Lung (tissue), 12 donors: ENCODE measurements around the gene SNTG2. TPM values are rescaled to one million over a fixed set of nuclear protein-coding genes. Genes with fewer than 3 reads are reported as not detected.
A peak's percentile ranks its signal among the peaks of the same experiment; 100 is the strongest.

Source experiments
- ATAC-seq: fragments of 200-7000 bp; cut with Tn5 transposase; one replicate; pipeline ENCODE4 v1.9.1; 2020; ENCODE audit warnings: moderate number of reproducible peaks; ENCODE audit not compliant: insufficient read depth, low FRiP score
- DNase-seq, 3 donors: peaks; one replicate each; pipeline ENCODE4 v3.0.0-alpha.2; 2013 to 2017
- H3K27ac ChIP-seq, 2 donors: one replicate each; pipeline ENCODE4 v1.5.1; 2013; ENCODE audit warnings: mild to moderate bottlenecking in 2 of 2, moderate library complexity in 2 of 2, control low read depth in 1 of 2, inconsistent platforms in 1 of 2, low read depth in 1 of 2, low read length in 1 of 2
- H3K27me3 ChIP-seq, 3 donors: one replicate each; pipeline ENCODE4 v1.5.1; 2013; ENCODE audit warnings: low read length in 2 of 3; ENCODE audit not compliant: control insufficient read depth in 3 of 3, insufficient read depth in 3 of 3
- H3K36me3 ChIP-seq, 4 donors: one replicate each; pipeline ENCODE4 v1.5.1; 2013; ENCODE audit warnings: low read length in 4 of 4, mild to moderate bottlenecking in 1 of 4, moderate library complexity in 1 of 4; ENCODE audit not compliant: control insufficient read depth in 4 of 4, insufficient read depth in 4 of 4
- H3K4me1 ChIP-seq, 5 donors: one replicate each; pipeline ENCODE4 v1.5.1; 2013; ENCODE audit warnings: low read length in 5 of 5, mild to moderate bottlenecking in 2 of 5, moderate library complexity in 1 of 5; ENCODE audit not compliant: control insufficient read depth in 5 of 5, insufficient read depth in 5 of 5
- H3K4me3 ChIP-seq: one replicate; pipeline ENCODE4 v1.5.1; 2013; ENCODE audit warnings: mild to moderate bottlenecking, control low read depth, moderate library complexity
- H3K9ac ChIP-seq, 2 donors: one replicate each; pipeline ENCODE4 v1.5.1; 2013; ENCODE audit warnings: low read length in 2 of 2, control low read depth in 1 of 2; ENCODE audit not compliant: insufficient read depth in 1 of 2
- H3K9me3 ChIP-seq, 4 donors: one replicate each; pipeline ENCODE4 v1.5.1; 2013; ENCODE audit warnings: low read length in 3 of 4, mild to moderate bottlenecking in 1 of 4, moderate library complexity in 1 of 4; ENCODE audit not compliant: control insufficient read depth in 4 of 4, insufficient read depth in 3 of 4
- WGBS, 2 donors: extraction: QIAGEN DNeasy Blood & Tissue Kit; methylation state at CpG; one replicate each; pipeline ENCODE4 v1.1.7; 2013; 5-methylcytosine and 5-hydroxymethylcytosine counted together
- polyA plus RNA-seq, 2 donors: library from polyadenylated mRNA; stranded (reverse); fragments of 200-250 nt; gene quantifications; one replicate each; pipeline ENCODE4 v1.2.1, GENCODE V29; 2013
- total RNA-seq, 2 donors: library from RNA; depleted of rRNA in 1 of 2; stranded (reverse); fragments of >200 nt in 1 of 2; gene quantifications; one replicate each; pipeline ENCODE4 v1.2.1, GENCODE V29; 2014 to 2021
- TF ChIP-seq, protein P1 (sequence below): IDR thresholded peaks from 2 replicates; pipeline ENCODE4 v1.5.1; 2012; ENCODE audit warnings: mild to moderate bottlenecking; ENCODE audit errors: control extremely low read depth, extremely low read depth
- donor health status: control.
- donor health status: control.
- donor health status: Bipolar disorder and iron deficiency.
- donor health status: healthy.
- donor health status: DM: yes; HTN: yes; CAD: no.

SNTG2 gene
- total and polyA plus RNA-seq, 4 donors = 0.31 to 1.8 (median 1.2) TPM

DNA sequence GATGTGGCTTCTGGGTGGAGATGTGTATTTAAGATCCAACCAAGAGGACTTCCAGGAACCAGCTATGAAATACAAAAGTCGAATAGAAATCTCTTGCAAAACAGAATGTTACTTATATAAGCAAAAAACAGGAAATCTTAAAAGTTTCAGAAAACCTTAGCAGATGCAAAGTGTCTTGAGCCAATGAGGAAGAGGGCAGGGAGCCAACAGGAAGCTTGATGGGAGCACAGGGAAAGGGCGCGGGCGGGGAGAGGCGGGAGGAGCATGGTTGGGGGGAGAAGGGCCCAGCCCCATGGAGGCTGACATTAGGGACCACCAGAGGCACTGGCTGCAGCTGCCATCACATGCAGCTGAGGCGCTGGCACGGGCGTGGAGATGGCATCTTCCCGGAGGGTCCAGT is 203.3 kb downstream of the SNTG2 start:
- H3K4me1 ChIP-seq = peaks cover 0 to 8% (median 2%) of the 10 kb centered on the region in 5 donors
- H3K27ac ChIP-seq = no peak overlapping the region
- WGBS, 2 donors = 27 to 33% methylated on average over 9 of the region's 9 CpGs
- no peak overlapping the region for H3K4me3 ChIP-seq
- peaks cover 0 to 5% (median 0%) of the 10 kb centered on the region in 4 donors for H3K9me3 ChIP-seq
- H3K9ac ChIP-seq = no peak overlapping the region
- ATAC-seq (no peak), DNase-seq (peak; percentile 27 to 90 (median 30))
- no peaks in the 10 kb centered on the region for H3K36me3 ChIP-seq
- TF ChIP-seq, protein P1, sequence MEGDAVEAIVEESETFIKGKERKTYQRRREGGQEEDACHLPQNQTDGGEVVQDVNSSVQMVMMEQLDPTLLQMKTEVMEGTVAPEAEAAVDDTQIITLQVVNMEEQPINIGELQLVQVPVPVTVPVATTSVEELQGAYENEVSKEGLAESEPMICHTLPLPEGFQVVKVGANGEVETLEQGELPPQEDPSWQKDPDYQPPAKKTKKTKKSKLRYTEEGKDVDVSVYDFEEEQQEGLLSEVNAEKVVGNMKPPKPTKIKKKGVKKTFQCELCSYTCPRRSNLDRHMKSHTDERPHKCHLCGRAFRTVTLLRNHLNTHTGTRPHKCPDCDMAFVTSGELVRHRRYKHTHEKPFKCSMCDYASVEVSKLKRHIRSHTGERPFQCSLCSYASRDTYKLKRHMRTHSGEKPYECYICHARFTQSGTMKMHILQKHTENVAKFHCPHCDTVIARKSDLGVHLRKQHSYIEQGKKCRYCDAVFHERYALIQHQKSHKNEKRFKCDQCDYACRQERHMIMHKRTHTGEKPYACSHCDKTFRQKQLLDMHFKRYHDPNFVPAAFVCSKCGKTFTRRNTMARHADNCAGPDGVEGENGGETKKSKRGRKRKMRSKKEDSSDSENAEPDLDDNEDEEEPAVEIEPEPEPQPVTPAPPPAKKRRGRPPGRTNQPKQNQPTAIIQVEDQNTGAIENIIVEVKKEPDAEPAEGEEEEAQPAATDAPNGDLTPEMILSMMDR = no peak
- peaks cover 0 to 6% (median 0%) of the 10 kb centered on the region in 3 donors for H3K27me3 ChIP-seq

DNA sequence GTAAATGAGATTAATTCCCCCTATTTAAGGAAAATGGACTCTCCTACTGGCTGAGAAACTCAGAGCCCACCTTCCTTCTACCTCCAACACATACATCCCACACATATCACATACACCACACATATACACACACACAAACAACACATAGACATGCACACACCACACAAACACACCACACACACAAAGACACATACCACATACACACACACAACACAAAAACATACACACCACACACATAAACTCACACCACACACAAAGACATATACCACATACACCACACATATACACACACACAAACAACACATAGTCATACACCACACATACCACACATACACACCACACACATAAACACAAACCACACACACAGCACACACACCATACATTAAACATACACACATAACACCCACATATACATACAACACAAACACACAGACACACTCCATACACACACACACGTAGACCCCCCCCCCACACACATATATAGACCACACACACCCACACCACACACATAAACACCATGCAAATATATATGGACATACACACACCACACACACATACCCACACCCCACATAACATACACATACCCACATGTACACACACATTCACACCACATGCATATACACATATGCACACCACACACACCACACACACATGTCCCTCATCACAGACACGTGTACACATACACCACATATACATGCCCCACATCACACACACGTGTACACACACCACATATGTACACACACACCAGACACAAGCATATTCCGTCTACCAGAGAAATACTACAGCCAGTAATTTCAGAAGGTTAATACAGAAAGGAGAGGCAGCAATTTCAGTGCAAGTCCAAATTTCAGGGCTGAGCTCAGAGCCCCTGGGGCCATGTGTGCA is 204.3 kb downstream of the SNTG2 start:
- DNase-seq = no peak
- Histone ChIP-seq H3K9ac (no peak overlapping the region), H3K4me1 (peaks cover 0 to 8% (median 2%) of the 10 kb centered on the region in 5 donors), H3K9me3 (peaks cover 0 to 5% (median 0%) of the 10 kb centered on the region in 4 donors), H3K27me3 (peaks cover 0 to 6% (median 0%) of the 10 kb centered on the region in 3 donors), H3K27ac (no peak overlapping the region), H3K36me3 (no peaks in the 10 kb centered on the region), H3K4me3 (no peak overlapping the region)
- TF ChIP-seq, protein P1 = no peak
- ATAC-seq = no peak
- WGBS, 2 donors = 90 to 95% methylated on average over 4 of the region's 4 CpGs

DNA sequence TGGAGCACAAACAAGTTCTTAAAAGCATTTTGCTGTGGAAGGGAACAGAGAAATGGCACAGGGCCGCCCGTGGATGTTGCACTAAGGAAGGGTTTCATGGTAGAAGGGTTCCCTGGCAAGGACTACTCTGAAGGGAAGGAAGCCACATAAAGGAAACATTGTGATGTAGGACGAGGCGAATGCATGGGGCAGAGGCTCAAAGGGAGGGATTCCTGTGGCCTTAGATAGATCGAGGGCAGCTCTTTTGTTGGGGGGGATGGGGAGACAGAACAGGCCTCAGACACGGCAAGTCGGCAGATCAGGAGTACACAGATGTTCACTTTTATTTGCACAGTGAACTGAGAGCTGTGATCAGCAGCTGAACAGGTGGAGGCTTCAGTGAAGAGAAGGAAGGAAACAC is 205.4 kb downstream of the SNTG2 start:
- peaks cover 0 to 8% (median 0%) of the 10 kb centered on the region in 5 donors for H3K4me1 ChIP-seq
- WGBS, 2 donors = 71 to 84% methylated on average over 7 of the region's 7 CpGs

More for the DNA sequence above, 205.4 kb downstream of the SNTG2 start:
- ATAC-seq (no peak), DNase-seq (no peak)
- Histone ChIP-seq H3K36me3 (no peaks in the 10 kb centered on the region), H3K27ac (no peak overlapping the region), H3K27me3 (peaks cover 0 to 6% (median 0%) of the 10 kb centered on the region in 3 donors), H3K4me3 (no peak overlapping the region), H3K9me3 (peaks cover 0 to 5% (median 0%) of the 10 kb centered on the region in 4 donors), H3K9ac (no peak overlapping the region)
- TF ChIP-seq, protein P1 = no peak
